ENCODE data around the gene CFAP46.

DNA sequence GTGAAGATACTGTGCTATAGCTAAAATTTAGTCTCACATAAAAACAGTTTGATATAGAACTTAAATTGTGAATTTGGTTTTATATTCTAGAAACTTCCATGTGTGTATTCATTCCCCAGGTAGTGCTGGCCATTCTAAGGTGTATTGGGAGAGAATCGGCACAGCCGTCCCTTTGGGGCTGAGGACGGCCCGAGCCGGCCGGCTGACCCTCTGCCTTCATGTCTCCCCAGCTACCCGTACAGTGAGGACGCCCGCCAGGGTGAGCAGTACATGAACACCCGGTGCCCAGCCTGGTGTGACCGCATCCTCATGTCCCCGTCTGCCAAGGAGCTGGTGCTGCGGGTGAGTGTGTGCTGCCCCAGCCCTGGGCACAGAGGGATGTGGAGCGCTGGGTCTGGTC is 164.9 kb downstream of the CFAP46 start:
- TF ChIP-seq, protein P1, sequence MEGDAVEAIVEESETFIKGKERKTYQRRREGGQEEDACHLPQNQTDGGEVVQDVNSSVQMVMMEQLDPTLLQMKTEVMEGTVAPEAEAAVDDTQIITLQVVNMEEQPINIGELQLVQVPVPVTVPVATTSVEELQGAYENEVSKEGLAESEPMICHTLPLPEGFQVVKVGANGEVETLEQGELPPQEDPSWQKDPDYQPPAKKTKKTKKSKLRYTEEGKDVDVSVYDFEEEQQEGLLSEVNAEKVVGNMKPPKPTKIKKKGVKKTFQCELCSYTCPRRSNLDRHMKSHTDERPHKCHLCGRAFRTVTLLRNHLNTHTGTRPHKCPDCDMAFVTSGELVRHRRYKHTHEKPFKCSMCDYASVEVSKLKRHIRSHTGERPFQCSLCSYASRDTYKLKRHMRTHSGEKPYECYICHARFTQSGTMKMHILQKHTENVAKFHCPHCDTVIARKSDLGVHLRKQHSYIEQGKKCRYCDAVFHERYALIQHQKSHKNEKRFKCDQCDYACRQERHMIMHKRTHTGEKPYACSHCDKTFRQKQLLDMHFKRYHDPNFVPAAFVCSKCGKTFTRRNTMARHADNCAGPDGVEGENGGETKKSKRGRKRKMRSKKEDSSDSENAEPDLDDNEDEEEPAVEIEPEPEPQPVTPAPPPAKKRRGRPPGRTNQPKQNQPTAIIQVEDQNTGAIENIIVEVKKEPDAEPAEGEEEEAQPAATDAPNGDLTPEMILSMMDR (IDR thresholded peaks at IDR 0.05 in 2 of 3, conservative IDR thresholded peaks at IDR 0.05 in 1 of 3; ENCODE audit: insufficient read depth in 2 of 3, low read depth in 1 of 3, low read length in 3 of 3) = no peak
- TF ChIP-seq TBP (optimal IDR thresholded peaks at IDR 0.05; ENCODE audit: low read depth, low read length) = no peak
- TF ChIP-seq, protein P2, sequence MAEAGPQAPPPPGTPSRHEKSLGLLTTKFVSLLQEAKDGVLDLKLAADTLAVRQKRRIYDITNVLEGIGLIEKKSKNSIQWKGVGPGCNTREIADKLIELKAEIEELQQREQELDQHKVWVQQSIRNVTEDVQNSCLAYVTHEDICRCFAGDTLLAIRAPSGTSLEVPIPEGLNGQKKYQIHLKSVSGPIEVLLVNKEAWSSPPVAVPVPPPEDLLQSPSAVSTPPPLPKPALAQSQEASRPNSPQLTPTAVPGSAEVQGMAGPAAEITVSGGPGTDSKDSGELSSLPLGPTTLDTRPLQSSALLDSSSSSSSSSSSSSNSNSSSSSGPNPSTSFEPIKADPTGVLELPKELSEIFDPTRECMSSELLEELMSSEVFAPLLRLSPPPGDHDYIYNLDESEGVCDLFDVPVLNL (CRISPR knock-in tag; IDR thresholded peaks at IDR 0.05; ENCODE audit: low read depth) = no peak
- no peak for TF ChIP-seq PHB2 (IDR thresholded peaks at IDR 0.05; ENCODE audit: low read depth)
- no peak for TF ChIP-seq AFF4 (CRISPR knock-in tag; IDR thresholded peaks at IDR 0.05)
- TF ChIP-seq TCF7L2 (IDR thresholded peaks at IDR 0.05; ENCODE audit: low read depth, low read length) = no peak
